B cell (primary cell): ENCODE data around the gene SKOR1.

Experiments
- CTCF ChIP-seq: fragments of 200-600 bp; IDR thresholded peaks from one replicate; pipeline ENCODE4 v1.8.0; 2022; ENCODE audit warnings: antibody characterized with exemption, mild to moderate bottlenecking
- EZH2 ChIP-seq: IDR thresholded peaks from 2 replicates; pipeline ENCODE4 v1.6.1; 2012; ENCODE audit warnings: borderline replicate concordance, low read depth, mild to moderate bottlenecking, moderate library complexity, low read length; ENCODE audit not compliant: insufficient read depth, poor library complexity, severe bottlenecking

GRCh38 chr15:67790610-67791319 is 34.5 kb upstream of the SKOR1 start:
- TF ChIP-seq CTCF (no peak), EZH2 (no peak)
